NT2/D1 (cell line): Measurements from ENCODE around the gene ARVCF.

Experiments used
- SUZ12 ChIP-seq: IDR thresholded peaks from 2 replicates; pipeline ENCODE4 v1.6.1; 2011; ENCODE audit not compliant: insufficient read length, insufficient read depth; ENCODE audit errors: extremely low read depth
- YY1 ChIP-seq: IDR thresholded peaks from 2 replicates; pipeline ENCODE4 v1.6.1; 2011; ENCODE audit not compliant: insufficient read length, insufficient read depth
- ZNF274 ChIP-seq: IDR thresholded peaks from 2 replicates; pipeline ENCODE4 v1.6.1; 2011; ENCODE audit warnings: mild to moderate bottlenecking, low read depth, low read length

- TF ChIP-seq ZNF274 = no peak
- no peak for TF ChIP-seq YY1
- no peak for TF ChIP-seq SUZ12
These were observed 30.1 kb upstream of the ARVCF start for GRCh38 chr22:20046730-20047129.
